GM19099 (cell line): ENCODE results near the gene FRMPD4.

ENCODE experiments used
- POLR2A ChIP-seq: IDR thresholded peaks from 3 replicates; pipeline ENCODE4 v1.6.1; 2011; ENCODE audit warnings: low read depth; ENCODE audit not compliant: insufficient read length; ENCODE audit errors: extremely low read depth

FRMPD4 gene

DNA sequence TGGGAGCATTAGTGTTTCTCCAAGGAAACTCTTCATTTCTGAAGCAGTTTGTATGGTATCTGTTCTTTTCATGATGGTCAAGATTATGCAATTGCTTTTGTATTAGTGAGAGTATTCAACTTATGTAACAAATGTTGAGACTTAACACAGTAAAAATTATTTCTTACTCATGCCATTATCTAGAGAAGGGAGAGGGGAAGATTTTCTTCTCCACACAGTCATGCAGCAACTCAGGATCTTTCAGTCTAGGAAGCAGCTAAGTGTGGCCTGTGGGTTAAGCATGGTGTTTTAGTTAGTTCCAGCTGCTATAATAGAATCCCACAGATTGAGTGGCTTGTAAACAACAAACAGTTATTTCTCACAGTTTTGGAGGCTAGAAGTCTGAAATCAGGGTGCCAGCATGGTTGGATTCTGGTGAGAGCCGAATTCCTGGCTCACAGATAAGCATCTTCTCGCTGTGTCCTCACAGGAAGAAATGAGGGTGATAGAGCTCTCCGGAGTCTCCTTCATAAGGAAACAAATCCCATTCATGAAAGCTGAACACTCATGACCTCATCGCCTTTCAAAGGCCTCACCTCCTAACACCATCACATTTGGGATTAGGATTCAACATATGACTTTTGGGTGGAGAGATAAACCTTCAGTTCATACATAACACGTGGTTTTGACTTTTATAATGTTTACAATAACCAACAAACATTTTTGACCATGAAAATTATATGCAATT lies 101.2 kb downstream of the FRMPD4 start:
- TF ChIP-seq POLR2A, result no peak

DNA sequence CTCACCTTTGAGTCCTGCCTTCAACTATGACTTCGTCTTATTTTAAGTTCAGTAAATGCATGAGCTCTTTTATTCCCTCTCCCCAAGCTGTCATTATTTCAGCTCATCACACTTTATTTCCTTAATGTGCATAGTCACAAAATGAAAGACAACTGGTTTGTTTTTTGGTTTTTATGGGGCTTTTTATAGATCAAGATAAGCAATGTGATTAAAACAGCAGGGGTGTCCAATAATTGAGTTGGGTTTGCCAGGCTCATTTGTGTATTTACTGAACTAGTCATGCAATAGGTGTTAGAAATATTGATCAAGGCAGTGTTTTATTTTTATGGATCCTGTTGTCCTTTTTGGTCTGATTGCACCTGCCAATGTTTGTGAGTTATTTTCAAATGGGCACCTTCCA lies 102.2 kb downstream of the FRMPD4 start:
- TF ChIP-seq POLR2A, result no peak

DNA sequence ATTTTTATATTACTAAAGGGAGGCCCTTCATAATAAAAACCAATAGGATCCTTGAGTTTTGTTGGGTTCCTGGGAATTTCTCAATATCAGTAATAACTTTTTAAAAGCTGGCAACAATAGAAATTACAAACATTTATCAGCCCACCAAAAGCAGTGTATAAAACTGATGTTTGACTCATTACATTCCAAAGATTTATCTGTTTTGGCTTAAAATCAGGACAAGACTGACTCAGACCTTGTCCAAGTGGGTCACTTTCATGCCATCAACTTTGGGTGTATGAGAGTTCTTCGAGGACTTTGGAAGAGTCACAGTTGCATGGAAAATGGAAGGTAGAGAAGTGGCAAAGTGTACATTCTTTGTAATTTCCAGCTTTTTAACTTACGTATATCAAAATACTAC lies 102.8 kb downstream of the FRMPD4 start:
- TF ChIP-seq POLR2A, result no peak

DNA sequence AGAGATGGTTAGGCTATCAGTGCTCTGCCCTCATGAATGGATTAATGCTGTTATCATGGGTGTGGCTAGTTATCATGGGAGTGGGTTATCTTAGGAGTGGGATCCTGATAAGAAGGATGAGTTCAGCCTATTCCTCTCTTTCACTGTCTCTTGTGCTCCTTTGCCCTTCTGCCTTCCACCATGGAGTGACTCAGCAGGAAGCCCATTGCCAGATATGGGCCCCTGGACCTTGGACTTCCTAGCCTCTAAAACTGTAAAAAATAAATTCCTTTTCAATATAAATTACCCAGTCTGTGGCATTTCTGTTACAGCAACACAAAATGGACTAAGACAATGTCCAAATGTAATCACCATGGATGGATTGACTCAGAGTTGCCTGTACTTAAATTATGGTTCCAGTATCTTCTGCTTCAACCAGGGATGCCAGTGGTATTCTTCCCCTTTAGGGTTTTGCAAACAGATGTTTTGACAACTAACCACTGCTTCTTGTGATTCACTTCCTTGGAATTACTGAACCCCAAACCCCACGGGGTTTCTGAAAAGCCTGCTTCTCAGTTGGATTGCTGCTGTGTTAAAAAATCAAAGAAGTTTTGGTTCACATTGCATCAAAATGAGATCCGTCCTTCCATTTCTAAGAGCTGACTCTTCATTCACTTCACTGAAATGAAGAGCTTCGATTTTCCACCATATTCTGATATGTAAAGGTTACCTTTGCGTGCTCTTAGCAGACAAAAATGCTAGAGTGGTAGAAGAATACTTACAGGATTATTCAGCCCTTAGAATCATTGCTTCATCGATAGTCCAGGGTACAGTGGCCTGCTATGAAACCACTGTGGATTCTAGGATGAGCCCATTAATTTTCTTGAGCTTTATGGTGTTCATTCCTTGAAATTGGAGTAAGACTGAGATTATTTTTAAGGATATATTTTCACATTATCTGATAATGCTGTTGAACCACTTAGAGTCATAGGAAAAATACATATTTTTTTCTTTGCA lies 107.7 kb downstream of the FRMPD4 start:
- no peak for TF ChIP-seq POLR2A

DNA sequence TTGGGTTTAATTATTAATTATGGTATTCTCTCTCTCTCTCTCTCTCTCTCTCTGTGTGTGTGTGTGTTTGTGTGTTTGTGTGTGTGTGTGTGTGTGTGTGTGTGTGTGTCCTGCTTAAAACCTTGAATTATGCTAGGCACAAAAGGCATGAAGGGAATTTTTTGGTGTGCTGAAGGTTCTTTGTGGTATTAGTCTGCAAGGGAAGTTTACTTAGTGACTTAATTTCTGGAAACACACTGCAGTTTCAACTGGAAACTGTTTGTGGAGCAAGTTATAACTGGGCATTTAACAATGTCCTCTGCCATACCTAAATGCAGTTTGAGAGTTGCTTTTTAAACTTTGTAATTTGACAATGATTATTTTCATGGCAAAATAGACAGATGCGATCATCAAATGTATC lies 111.7 kb downstream of the FRMPD4 start:
- no peak for TF ChIP-seq POLR2A

DNA sequence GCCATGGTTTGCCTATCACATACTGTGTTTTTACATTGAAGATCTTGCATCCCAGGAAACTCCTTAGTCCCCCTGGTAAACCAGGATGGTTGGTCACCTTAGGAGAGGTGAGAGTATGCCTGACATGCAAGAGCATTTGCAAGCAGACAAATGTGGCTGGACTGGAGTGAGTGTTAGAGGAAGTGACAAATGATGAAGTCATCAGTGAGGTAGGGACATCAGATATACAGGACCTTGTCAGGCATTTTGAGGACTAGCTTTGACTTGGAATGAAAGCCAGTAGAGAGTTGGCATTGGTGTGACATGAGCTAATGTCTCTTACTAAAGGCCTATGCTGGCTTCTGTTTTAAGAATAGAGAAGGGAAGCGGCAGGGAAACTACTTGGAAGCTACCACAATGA lies 124.9 kb downstream of the FRMPD4 start:
- TF ChIP-seq POLR2A, result no peak

DNA sequence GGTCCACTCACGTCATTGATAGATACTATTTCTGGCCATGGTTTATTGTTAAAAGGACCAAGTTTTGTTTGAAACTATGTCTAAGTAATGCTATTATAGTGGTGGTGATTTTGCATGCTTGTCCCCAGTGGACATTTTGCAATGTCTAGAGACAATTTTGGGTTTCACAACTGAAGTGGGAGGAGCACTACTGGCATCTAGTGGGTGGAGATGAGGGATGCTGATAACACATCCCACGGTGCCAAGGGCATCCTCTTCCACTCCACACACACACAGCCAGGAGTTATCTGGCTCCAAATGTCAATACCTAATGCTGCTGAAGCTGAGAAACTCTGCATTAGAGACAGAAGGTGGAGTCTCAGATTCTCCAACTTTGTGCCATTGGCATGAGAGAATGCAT lies 131.2 kb downstream of the FRMPD4 start:
- no peak for TF ChIP-seq POLR2A

DNA sequence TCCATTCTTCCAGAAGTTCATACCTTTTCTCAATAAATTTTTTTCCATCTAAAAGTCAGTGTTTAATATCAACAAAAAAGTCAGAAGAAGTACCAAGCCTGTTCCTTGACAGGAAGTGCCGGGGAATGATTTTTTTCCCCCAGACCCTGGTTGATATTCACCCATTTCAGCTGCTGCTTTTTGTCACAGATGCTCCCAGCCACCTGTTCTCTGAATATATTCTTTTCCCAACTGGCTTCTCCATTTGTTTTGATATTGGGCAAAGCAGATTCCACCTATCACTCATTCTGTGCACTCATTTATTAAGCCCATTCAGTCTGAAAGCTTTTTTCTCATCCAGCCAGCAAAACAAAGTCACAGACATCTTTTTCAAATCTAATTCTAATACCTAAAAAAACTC lies 139.9 kb downstream of the FRMPD4 start:
- no peak for TF ChIP-seq POLR2A

DNA sequence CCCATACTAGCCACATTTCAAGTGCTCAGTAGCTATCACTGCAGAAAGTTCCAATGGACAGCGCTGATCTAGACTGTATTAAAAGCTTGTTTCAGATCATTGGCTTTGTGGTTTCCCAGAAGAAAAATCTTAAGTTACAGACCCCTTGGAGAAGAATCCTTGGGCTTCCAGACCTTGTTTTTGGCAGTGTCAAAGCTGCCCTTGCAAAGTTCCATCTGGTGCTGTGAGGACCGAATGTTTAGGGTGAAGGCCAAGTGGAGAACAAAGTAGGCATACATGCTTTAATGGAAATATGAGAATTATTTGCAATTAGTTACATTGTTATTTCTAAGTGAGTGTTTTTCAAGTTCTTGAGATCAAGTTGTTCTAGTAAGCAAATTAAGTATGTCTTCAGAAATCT lies 144.7 kb downstream of the FRMPD4 start:
- TF ChIP-seq POLR2A, result no peak

DNA sequence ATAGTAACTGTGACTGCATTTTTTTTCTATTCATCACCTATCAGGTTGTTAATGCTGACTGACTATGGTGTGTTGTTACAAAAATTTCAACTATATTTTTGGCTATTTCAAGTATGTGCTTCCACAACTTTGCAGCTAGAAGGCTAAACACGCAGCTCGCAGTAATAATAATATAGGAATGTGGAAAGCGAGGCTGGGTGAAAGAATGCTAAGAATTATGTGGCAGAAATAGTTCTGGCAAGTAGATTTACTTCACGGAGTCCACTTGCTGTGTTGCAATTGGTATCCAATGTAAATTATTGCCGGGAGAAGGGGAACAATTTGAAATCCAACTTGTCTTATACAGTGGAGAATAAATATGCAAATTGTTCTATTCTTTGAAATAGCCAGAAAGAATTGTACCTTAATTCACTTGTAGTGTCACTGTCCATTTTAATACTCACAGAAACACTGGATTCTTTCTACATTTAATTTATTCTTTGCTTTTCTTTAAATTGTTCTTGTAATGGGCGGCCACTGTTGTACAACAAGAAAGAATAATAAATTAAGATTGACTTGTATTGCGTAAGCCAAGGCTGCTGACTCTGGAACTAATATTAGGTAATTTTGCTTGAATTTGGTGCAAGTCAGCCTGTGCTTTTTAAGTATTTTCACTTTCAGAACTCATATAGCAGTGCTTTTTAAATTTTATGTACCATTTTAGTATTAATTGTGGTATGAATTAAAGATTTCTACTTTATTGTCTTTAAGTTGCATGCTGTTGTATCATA lies 154.9 kb downstream of the FRMPD4 start:
- TF ChIP-seq POLR2A, result no peak

DNA sequence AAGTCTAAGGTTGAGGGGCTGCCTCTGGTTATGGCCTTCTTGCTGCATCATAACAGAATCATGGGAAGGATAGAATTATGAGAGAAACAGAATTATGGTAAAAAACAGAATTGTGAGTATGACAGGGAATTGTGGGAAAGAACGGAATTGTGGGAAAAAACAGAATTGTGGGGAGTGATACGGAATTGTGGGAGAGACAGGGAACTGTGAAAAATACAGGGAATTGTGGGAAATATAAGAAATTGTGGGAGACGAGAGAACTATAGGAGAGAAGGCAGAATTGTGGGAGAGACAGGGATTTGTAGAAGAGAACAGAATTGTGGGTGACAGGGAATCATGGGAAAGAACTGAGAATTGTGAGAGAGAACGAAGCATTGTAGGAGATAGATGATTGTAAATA lies 159.1 kb downstream of the FRMPD4 start:
- TF ChIP-seq POLR2A, result no peak

DNA sequence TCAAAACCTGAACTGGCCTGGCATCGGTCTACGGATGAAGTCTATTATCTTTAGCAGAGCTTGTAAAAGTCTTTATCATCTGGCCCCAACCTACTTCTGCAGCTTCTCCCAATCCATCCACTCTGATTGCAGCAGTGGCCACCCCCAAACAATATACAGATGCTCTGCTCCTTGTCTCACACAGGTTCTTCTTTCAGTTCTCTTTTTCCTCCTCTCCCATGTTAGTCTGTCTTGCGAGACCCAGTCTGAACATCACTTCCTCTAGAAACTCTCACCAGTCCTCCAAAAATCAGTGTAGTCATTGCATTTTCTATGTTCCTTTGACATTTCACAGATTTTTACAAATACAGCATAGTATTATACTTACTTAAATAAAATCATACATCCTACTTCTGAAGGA lies 163.0 kb downstream of the FRMPD4 start:
- no peak for TF ChIP-seq POLR2A

DNA sequence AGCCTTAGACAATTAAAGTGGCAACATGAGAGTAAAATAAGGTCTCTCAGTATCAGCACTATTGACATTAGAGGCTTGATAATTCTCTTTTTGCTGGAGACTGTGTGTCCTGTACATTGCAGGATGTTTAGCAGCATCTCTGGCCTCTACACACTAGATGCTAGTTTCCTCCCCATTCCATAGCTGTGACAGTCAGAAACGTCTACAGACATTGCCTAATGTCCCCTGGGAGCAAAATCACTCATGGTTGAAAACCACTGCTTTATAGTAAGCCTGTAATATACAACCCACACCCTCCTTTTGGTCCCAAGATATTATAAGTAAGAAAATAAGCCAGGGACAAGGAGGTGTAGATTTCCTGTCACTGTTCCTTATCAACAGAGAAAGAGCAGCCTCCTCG lies 166.0 kb downstream of the FRMPD4 start:
- no peak for TF ChIP-seq POLR2A

DNA sequence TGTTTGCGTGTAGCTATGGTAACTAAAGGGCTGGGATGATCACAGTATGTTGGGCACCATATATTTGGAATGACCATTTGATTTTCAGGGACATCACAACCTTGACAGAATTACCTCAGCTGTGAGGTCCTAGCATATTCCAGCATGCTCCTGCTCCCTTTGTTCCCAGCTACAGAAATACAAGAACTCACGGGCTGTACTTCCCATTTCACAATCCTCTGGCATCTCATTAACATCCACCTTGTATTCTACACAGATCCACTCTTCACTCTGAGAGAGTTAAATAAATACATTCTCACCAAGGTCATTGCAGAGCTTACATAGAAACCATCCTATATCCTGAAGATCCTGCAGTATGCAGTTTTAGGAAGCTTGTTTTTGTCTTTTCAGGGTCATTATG lies 169.7 kb downstream of the FRMPD4 start:
- no peak for TF ChIP-seq POLR2A

DNA sequence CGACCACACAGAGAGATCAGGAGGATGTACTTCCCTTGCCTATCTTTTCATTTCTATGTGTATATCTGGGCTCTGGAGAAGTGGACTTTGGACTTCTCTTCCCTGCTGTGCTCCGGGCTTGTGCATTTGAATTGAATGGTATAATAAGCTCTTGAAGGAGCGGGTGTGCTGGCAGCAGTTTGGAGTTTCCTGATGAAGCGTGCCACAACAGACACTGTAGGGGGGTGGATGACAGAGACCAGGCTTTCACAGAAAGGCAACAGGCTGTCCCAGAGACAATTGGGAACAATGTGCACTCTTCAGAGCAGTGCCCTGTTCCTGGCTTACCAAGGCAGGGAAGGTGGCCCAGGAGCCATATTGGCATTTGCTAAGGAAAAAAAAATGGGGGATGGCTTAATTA lies 170.1 kb downstream of the FRMPD4 start:
- no peak for TF ChIP-seq POLR2A
